22Rv1 (cell line): ENCODE data around the gene CDH22.

ENCODE experiments used
- ZFX ChIP-seq: fragments of 450-650 bp; IDR thresholded peaks from 2 replicates; pipeline ENCODE4 v1.6.1; 2017; ENCODE audit warnings: antibody characterized with exemption, borderline replicate concordance
- TF ChIP-seq, protein P1 (sequence below): fragments of 450-650 bp; IDR thresholded peaks from 2 replicates; pipeline ENCODE4 v1.5.1; 2017; ENCODE audit warnings: mild to moderate bottlenecking

- TF ChIP-seq, protein P1, sequence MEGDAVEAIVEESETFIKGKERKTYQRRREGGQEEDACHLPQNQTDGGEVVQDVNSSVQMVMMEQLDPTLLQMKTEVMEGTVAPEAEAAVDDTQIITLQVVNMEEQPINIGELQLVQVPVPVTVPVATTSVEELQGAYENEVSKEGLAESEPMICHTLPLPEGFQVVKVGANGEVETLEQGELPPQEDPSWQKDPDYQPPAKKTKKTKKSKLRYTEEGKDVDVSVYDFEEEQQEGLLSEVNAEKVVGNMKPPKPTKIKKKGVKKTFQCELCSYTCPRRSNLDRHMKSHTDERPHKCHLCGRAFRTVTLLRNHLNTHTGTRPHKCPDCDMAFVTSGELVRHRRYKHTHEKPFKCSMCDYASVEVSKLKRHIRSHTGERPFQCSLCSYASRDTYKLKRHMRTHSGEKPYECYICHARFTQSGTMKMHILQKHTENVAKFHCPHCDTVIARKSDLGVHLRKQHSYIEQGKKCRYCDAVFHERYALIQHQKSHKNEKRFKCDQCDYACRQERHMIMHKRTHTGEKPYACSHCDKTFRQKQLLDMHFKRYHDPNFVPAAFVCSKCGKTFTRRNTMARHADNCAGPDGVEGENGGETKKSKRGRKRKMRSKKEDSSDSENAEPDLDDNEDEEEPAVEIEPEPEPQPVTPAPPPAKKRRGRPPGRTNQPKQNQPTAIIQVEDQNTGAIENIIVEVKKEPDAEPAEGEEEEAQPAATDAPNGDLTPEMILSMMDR = no peak
- no peak for TF ChIP-seq ZFX
These were observed 25.1 kb upstream of the CDH22 start for GRCh38 chr20:46333161-46333991.
